Stimulated activated CD4-positive, alpha-beta T cell treated with anti-CD3 and anti-CD28 coated beads, Interleukin-1b, Interleukin-23, amount 100 ng/mL, for 48 hours (primary cell): ENCODE results near the gene MMP2.

Source experiments
- DNase-seq: peaks from one replicate; pipeline ENCODE4 v3.0.0-alpha.2; 2020

MMP2 gene

GRCh38 chr16:55521792-55522191, 42.8 kb downstream of the MMP2 start:
- DNase-seq, result no peak

- DNase-seq, result no peak
Observed at GRCh38 chr16:55526441-55526840, 47.4 kb downstream of the MMP2 start.

DNA sequence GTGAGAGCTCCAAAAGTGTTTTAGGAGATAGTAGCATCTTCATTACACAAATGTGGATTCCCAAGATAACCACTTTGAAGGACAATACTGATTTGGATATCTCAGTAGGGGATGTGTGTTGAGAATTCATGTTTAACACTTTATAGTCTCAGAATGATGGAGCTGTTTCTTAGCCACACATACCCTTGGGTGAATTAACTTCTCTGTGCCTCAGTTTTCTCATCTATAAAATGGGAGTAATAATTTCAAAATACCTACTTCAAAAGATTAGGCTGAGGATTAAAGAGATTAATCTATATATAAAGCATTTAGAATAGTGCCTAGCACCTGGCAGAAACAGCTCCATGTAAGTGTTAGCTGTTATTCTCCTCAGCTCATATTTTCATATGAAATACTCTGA, 48.9 kb downstream of the MMP2 start:
- no peak for DNase-seq

- no peak for DNase-seq
Observed at GRCh38 chr16:55529018-55529417, 50.0 kb downstream of the MMP2 start.

DNA sequence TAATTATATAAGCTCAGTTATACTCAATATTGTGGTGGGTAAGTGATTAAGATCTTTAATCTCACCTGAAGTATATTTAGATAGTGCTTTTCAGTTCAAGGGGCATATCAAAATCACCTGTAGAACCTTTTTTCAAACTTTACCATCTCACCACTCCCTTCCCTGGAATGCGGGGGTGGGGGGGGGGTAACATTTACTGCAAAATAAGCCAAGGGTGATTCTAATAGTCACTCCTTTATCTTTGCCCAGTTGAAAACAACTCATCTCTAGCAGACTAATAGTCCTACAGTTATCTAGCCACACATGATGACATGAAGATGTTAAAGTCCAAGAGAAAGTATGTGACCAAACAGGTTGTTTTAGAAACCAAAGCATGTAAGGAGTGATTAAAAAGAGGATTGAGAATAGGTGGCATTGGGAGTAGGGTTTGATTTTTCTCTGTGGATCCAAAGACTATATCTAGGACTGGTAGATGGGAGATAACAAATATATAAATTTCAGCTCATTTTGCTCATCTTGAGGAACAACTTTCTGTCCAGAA, 51.4 kb downstream of the MMP2 start:
- DNase-seq, result no peak

DNA sequence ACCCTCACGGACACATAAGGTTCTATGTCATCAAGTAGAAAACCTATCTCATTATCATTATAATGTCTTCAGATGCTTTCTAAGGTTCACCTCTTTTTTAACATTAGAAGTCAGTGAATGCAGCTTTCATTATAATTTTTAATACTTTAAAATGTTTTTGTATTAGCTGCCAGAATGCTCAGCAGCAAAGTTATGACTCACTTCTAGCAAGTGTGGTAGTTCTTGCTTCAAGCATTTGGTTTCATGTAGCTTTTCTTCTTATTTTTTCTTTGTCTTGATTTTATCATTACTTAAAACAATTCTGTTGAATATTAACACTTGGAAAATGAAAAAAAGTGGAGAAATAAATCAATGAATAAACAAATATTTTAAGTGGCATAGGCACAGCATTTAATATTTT, 53.2 kb downstream of the MMP2 start:
- DNase-seq, result no peak

GRCh38 chr16:55534756-55535155, 55.8 kb downstream of the MMP2 start:
- DNase-seq, result no peak

- DNase-seq, result no peak
Observed at GRCh38 chr16:55539049-55539448, 60.1 kb downstream of the MMP2 start.

DNA sequence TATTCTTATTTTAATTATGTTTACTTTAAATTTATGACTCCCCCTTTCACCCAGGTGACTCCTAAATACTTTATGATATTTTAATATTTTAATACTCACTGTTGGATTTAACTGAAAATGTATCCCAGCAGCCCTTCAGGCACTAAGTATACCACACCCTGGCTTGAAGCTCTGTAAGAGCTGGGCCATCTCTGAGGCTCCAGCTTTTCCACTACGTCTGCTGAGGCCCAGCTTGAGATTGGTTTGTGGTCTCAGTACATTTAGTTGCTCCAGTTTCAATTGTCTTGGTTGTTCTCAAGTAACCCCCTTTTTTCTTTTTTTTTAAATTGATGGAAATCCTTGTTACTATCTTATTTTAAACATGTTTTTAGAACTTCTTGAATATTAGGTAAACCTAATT, 60.5 kb downstream of the MMP2 start:
- no peak for DNase-seq

- DNase-seq, result no peak
Observed at GRCh38 chr16:55540221-55540620, 61.2 kb downstream of the MMP2 start.

DNA sequence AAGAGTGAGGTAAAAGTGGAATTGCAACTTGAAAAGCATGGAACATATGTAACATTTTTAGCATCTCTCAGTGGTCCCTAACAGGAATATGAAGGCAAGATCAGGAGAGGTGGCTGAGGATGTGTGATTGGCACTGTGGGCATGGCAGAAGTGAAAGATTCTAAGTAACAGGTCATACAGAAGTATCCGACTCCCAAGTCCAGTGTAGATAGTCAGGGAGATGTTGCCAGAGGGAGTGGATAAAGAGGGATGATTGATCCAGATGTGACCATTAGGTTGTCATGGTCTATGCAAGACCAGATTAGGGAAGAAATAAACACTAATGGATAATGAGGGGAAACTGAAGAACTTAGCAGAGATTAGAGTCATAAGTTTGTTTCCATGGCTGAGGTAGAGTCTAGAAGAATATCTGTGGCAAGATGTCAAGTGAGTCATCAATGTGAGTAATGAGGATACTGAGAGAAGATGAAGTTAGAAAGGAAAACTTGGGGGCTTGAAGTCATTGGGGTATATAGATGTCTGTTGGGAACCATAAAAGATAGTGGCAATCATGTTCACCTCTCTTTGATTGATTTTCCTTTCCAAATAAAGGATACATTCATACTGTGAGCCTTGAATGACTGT, 63.6 kb downstream of the MMP2 start:
- no peak for DNase-seq

GRCh38 chr16:55543472-55543871, 64.5 kb downstream of the MMP2 start:
- DNase-seq, result no peak

- DNase-seq, result no peak
Observed at GRCh38 chr16:55552621-55553020, 73.6 kb downstream of the MMP2 start.

- DNase-seq, result no peak
Observed at GRCh38 chr16:55555436-55555835, 76.4 kb downstream of the MMP2 start.
